Measurements from ENCODE around the gene CEBPZOS.
"Not testable (repeated sequence)": the region's sequence is repeated elsewhere in the genome, so short reads cannot be mapped to it uniquely, and the experiment has no call there.

- TF ChIP-seq YY1 (IDR thresholded peaks at IDR 0.05; ENCODE audit: insufficient read depth, insufficient read length); SUZ12 (IDR thresholded peaks at IDR 0.05; ENCODE audit: extremely low read depth, insufficient read depth, insufficient read length): not testable (repeated sequence)
These were observed 8.9 kb downstream of the CEBPZOS start for GRCh38 chr2:37205071-37205661.

Measured in NT2/D1 (cell line).